Nephron (organoid): ENCODE measurements around the gene TLR5.

Experiments used
- H3K27ac Mint-ChIP-seq, 3 experiments: 2 replicates each; pipeline ENCODE4 v1.8.0; 2020; ENCODE audit warnings: mixed read lengths in 3 of 3, mild to moderate bottlenecking in 2 of 3, moderate library complexity in 1 of 3
- H3K27me3 Mint-ChIP-seq: 2 replicates; pipeline ENCODE4 v1.8.0; 2021; ENCODE audit warnings: low read depth, mild to moderate bottlenecking, moderate library complexity, mixed read lengths
- H3K36me3 Mint-ChIP-seq: 2 replicates; pipeline ENCODE4 v1.8.0; 2020; ENCODE audit warnings: low read depth, mixed read lengths
- H3K4me1 Mint-ChIP-seq: 2 replicates; pipeline ENCODE4 v1.8.0; 2020; ENCODE audit warnings: mixed read lengths
- H3K4me3 Mint-ChIP-seq, 3 experiments: 2 replicates each; pipeline ENCODE4 v1.8.0; 2020; ENCODE audit warnings: mild to moderate bottlenecking in 3 of 3, mixed read lengths in 3 of 3, moderate library complexity in 2 of 3
- H3K9me3 Mint-ChIP-seq: 2 replicates; pipeline ENCODE4 v1.8.0; 2020; ENCODE audit warnings: mixed read lengths
- TF ChIP-seq, protein P1 (sequence below), 3 experiments: fragments of 200-600 bp; sonication (generic); IDR thresholded peaks; one replicate each; pipeline ENCODE4 v1.5.0; 2021; ENCODE audit warnings: antibody characterized with exemption in 3 of 3; ENCODE audit not compliant: unreplicated experiment in 3 of 3

The TLR5 gene

DNA sequence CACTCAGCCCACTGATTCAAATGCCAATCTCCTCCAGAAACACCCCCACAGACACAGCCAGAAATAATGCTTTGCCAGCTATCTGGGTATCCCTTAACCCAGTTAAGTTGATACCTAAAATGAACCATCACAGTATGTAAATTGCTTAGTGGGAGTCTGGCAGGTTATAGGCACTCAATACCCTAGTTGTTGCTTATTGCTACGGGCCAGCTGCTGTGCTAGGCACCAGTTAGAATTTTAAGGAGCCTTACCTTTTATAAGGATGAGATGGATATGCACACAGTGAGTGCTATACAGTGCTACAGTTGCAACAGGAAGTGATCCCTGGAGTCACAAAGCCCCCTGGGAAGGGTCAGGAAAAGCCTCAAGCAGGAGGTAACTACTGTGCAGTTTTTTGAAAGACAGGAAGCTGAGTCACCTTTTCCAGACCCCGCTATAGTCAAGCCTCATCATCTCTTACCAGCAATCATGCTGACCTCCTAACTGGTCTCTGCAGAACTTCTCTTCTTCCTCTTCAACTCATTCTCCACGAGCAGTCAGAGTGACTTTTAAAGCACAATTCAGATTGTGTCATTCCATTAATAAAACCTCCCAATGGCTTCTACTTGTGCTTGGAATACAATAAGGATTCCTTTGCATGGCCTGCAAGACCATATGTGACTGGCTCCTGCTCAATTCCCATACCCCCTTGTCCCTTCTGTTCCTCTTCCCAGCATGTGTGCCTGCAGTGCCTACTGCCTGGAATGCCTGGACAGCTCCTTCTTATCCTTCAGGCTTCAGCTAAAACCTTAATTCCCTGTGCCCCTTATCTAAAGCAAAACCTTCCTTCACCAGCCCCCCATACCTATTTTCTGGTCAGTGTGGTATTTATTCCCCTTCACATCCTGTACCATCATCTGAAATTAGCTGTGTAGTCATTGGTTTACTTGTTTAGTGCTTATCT is 10.4 kb upstream of the TLR5 start:
- Mint-ChIP-seq H3K36me3 (no peaks in the 10 kb centered on the region), H3K4me1 (peaks cover 4% of the 10 kb centered on the region), H3K27ac (no peak overlapping the region), H3K27me3 (peaks cover 1% of the 10 kb centered on the region), H3K9me3 (peaks cover 11% of the 10 kb centered on the region), H3K4me3 (no peak overlapping the region)
- TF ChIP-seq, protein P1, sequence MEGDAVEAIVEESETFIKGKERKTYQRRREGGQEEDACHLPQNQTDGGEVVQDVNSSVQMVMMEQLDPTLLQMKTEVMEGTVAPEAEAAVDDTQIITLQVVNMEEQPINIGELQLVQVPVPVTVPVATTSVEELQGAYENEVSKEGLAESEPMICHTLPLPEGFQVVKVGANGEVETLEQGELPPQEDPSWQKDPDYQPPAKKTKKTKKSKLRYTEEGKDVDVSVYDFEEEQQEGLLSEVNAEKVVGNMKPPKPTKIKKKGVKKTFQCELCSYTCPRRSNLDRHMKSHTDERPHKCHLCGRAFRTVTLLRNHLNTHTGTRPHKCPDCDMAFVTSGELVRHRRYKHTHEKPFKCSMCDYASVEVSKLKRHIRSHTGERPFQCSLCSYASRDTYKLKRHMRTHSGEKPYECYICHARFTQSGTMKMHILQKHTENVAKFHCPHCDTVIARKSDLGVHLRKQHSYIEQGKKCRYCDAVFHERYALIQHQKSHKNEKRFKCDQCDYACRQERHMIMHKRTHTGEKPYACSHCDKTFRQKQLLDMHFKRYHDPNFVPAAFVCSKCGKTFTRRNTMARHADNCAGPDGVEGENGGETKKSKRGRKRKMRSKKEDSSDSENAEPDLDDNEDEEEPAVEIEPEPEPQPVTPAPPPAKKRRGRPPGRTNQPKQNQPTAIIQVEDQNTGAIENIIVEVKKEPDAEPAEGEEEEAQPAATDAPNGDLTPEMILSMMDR (IDR thresholded peaks at IDR 0.05; ENCODE audit: unreplicated experiment in 3 of 3), result no peak

DNA sequence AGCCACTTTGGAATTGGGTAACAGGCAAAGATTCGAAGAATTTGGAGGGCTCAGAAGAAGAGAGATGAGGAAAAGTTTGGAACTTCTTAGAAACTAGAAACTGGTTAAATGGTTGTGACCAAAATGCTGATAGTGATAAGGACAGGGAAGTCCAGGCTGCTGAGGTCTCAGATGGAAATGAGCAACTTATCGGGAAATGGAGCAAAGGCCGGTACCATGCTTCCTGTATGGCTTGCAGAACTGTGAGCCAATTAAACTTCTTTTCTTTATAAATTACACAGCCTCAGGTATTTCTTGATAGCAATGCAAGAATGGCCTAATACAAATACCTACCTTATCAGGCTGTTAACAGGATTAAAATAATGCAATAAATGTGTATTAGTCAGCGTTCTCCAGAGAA is 9.4 kb upstream of the TLR5 start:
- Mint-ChIP-seq H3K9me3 (peaks cover 16% of the 10 kb centered on the region), H3K4me3 (no peak overlapping the region), H3K36me3 (no peaks in the 10 kb centered on the region), H3K27ac (no peak overlapping the region), H3K4me1 (peaks cover 4% of the 10 kb centered on the region), H3K27me3 (no peaks in the 10 kb centered on the region)
- TF ChIP-seq, protein P1 (IDR thresholded peaks at IDR 0.05; ENCODE audit: unreplicated experiment in 3 of 3), result no peak

DNA sequence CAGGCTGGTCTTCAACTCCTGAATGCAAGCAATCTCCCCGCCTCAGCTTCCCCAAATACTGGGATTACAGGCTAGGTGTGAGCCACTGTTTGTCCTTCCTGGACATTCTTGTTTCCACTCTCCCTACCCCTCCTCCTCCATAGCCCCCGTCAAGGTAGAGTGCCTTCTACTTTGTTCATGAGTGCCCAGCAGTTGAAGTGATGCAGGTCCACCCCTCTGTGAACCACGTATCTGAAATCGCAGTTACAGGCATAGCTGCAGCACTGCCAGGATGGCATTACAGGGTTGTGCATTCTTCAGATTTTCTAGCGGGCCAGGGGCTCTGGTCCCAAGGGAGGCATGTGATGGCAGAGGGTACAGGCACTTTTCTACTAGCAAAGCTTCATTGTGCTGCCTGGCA is 7.4 kb upstream of the TLR5 start:
- Mint-ChIP-seq H3K4me3 (no peak overlapping the region), H3K4me1 (peaks cover 4% of the 10 kb centered on the region), H3K9me3 (peaks cover 30% of the 10 kb centered on the region), H3K27ac (no peak overlapping the region), H3K36me3 (no peaks in the 10 kb centered on the region), H3K27me3 (peaks cover 11% of the 10 kb centered on the region)
- TF ChIP-seq, protein P1 (IDR thresholded peaks at IDR 0.05; ENCODE audit: unreplicated experiment in 3 of 3), result no peak

DNA sequence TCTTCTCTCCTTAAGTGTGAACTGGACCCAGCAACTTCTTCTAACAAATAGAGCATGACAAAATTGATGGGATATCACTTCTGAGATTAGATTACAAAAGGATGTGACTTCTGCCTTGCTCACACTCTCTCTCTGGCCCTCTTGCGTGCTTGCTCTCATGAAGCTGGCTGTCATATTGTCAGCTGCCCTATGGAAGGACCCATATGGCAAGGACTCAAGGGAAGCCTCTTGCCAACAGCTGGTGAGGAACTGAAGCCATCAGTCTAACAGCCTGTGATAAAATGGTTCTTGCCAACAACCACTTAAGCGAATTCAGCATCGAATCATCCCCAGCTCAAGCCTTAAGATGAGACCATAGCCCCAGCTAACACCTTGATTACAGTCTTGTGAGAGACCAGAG is 4.8 kb upstream of the TLR5 start:
- no peak overlapping the region for H3K4me3 Mint-ChIP-seq
- peaks cover 14% of the 10 kb centered on the region for H3K27me3 Mint-ChIP-seq
- H3K27ac Mint-ChIP-seq, result no peak overlapping the region
- peaks cover 25% of the 10 kb centered on the region for H3K4me1 Mint-ChIP-seq
- peaks cover 30% of the 10 kb centered on the region for H3K9me3 Mint-ChIP-seq
- no peaks in the 10 kb centered on the region for H3K36me3 Mint-ChIP-seq
- TF ChIP-seq, protein P1 (IDR thresholded peaks at IDR 0.05; ENCODE audit: unreplicated experiment in 3 of 3), result no peak

DNA sequence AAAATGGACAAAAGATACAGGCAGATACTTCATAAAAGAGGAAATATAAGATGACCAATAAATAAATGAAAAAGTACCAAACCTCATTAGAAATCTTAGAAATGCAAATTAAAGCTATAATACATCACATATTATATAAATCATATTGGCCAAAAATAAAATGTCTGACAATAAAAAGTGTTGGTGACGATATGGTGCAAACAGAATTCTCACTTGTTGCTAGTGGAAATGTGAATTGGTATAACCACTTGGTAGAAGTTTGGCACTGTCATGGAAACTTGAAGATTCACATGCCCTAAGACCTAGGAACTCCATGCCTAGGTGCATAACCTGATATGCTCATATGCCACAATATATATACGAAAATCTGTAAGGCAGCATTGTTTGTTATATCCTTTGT is 4.4 kb upstream of the TLR5 start:
- peaks cover 14% of the 10 kb centered on the region for H3K27me3 Mint-ChIP-seq
- peaks cover 25% of the 10 kb centered on the region for H3K4me1 Mint-ChIP-seq
- H3K9me3 Mint-ChIP-seq, result peaks cover 30% of the 10 kb centered on the region
- TF ChIP-seq, protein P1 (IDR thresholded peaks at IDR 0.05; ENCODE audit: unreplicated experiment in 3 of 3), result no peak
- no peak overlapping the region for H3K27ac Mint-ChIP-seq
- H3K4me3 Mint-ChIP-seq, result no peak overlapping the region
- H3K36me3 Mint-ChIP-seq, result no peaks in the 10 kb centered on the region

DNA sequence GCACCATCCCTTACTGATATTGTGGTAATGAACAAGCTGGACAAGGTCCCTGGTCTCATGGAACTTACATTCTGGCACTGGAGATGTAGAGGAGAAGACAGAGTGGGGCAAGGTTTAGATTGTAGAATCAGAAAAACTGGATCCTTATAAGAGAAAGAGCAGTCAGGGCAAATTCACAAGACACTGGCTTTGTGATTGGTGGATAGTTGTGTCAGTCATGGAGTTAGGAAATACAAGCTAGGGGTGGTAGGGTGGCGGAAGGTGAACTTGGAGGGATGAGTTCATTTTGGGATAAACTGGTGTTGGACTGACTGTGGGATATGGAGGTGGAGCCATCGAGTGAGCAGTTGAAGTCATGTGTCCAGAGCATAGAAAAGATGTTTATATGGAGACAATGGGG is 3.7 kb upstream of the TLR5 start:
- no peak overlapping the region for H3K27ac Mint-ChIP-seq
- H3K27me3 Mint-ChIP-seq, result peaks cover 14% of the 10 kb centered on the region
- H3K36me3 Mint-ChIP-seq, result no peaks in the 10 kb centered on the region
- peaks cover 25% of the 10 kb centered on the region for H3K4me1 Mint-ChIP-seq
- no peak overlapping the region for H3K4me3 Mint-ChIP-seq
- peaks cover 30% of the 10 kb centered on the region for H3K9me3 Mint-ChIP-seq
- TF ChIP-seq, protein P1 (IDR thresholded peaks at IDR 0.05; ENCODE audit: unreplicated experiment in 3 of 3), result no peak
